Forelimb muscle (tissue), 1 donor: ENCODE measurements around the gene ZBTB49. TPM values are rescaled to one million over a fixed set of nuclear protein-coding genes. Genes with fewer than 3 reads are reported as not detected.
A peak's percentile ranks its signal among the peaks of the same experiment; 100 is the strongest.
"Not testable (repeated sequence)": the region's sequence is repeated elsewhere in the genome, so short reads cannot be mapped to it uniquely, and the experiment has no call there.

Experiments used
- DNase-seq: peaks from one replicate; pipeline ENCODE4 v3.0.0-alpha.2; 2013; ENCODE audit warnings: low read depth
- polyA plus RNA-seq: library from polyadenylated mRNA; unstranded; fragments of 120-200 nt; gene quantifications from one replicate; pipeline ENCODE4 v1.2.1, GENCODE V29; 2013; ENCODE audit not compliant: insufficient read length

The ZBTB49 gene, protein sequence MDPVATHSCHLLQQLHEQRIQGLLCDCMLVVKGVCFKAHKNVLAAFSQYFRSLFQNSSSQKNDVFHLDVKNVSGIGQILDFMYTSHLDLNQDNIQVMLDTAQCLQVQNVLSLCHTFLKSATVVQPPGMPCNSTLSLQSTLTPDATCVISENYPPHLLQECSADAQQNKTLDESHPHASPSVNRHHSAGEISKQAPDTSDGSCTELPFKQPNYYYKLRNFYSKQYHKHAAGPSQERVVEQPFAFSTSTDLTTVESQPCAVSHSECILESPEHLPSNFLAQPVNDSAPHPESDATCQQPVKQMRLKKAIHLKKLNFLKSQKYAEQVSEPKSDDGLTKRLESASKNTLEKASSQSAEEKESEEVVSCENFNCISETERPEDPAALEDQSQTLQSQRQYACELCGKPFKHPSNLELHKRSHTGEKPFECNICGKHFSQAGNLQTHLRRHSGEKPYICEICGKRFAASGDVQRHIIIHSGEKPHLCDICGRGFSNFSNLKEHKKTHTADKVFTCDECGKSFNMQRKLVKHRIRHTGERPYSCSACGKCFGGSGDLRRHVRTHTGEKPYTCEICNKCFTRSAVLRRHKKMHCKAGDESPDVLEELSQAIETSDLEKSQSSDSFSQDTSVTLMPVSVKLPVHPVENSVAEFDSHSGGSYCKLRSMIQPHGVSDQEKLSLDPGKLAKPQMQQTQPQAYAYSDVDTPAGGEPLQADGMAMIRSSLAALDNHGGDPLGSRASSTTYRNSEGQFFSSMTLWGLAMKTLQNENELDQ
- polyA plus RNA-seq: 6.5 TPM

DNA sequence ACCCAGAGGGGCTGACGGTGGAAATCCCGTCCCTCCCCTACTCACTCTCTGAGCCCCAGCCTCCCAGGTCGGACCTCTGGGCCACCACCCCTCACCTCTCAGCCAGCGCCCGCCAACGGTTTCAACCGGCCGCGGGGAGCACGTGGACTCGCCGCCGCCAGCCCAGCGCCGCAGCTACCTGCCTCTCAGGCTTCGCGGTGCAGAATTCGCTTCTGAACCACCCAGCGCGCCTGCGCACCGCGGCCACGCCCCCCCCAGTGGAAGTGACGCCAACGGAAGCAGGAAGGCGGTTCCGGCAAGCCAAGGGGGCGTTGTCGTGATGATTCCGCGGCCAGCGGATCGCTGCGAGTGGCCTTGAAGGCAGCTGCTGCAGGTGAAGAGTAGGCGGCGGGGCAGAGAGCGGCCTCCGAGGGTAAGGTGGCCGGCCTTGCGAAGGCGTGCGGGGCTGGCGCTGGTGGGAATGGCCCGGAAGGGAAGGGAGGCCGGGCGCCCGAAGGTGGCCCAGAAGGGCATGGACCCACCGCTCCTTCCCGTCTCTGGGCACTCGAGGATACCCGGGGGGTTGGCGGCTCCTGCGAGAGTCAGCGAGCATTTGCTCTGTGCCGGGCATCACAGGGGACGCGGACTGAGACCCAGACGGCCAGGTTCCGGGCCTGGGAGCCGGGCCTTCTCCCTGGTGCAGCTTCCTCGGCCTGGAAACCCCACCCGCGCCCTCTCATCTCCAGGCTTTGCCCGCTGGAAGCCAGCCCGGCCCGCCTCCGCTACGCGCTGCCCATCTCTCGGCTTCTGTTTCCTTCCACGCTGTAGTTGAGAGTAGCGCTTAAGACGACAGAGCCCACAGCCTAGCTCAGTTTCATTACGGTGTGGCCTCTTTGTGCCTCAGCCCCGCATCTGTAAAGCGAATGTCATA, at the start of gene ZBTB49, which contains the start of gene LYAR:
TSS of gene ZBTB49 (plus strand) at position 311 of the 910 bp plus-strand sequence. CDS start 9,695 bp downstream, outside the sequence.
TSS of gene LYAR (minus strand) at position 214 of the 910 bp plus-strand sequence. CDS start 6,412 bp downstream, outside the sequence.
- DNase-seq: peak; percentile 58

GRCh38 chr4:4245172-4245571, 44.9 kb upstream of the ZBTB49 start:
- DNase-seq: no peak

DNA sequence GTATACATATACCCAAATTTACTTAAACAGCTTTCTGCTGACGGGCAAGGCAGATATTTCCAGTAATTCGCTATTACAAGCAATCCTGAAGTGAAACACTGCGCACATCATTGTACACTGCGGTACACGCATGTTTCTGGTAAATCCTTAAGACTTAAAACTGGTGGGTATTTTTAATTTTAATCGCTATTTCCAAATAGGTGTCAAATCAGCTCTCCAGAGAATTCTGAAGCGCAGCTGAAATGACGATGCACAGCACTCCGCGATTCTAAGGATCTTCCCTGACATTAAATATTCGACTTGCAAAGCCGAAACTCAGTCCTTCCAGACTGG, 42.4 kb upstream of the ZBTB49 start:
- DNase-seq: no peak

DNA sequence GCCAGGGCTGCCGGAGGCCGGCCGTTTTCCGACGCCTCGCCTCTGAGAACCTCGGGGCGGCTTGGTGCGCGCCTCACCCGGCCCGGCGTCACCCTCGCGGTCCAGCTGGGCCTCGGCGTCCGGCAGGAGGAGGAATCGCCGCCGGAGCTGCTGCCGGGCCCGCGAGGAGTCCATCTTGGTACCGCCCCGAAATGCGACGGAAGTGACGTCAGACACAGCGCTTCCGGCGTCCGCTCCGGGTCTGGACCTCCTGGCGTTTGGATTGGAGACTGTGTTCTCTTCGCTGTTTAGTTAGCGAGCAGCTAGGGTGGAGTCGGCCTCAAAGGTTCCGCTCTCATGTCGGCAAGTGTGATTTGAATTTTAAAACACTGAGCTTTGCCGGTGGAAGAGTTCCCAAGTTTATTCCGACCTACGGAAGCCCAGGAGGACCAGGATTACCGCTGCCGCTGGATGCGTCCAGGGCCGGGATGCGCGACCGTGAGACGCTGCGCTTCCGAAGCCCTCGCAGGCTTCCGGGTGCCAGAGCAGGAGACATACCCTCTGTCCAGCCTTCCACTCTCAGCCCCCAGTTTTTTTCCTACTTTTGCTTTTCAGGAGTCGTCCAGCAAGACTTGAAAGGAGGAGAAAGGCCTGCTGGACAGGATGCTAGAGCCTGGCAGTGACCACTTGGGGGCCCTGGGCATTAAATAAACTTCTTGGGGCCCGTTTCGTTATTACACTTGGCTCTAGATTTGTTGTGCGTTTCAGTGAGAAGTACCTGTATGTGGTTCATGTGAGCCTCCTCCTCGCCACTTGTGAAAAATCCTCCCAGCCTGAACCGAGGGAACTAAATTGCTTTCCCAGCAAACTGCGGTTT, 41.8 kb upstream of the ZBTB49 start, which contains the start of gene TMEM128:
TSS of gene TMEM128 (minus strand) at position 195 of the 856 bp plus-strand sequence. CDS start at position 174, 21 bp downstream.
- DNase-seq: peak; percentile 91

DNA sequence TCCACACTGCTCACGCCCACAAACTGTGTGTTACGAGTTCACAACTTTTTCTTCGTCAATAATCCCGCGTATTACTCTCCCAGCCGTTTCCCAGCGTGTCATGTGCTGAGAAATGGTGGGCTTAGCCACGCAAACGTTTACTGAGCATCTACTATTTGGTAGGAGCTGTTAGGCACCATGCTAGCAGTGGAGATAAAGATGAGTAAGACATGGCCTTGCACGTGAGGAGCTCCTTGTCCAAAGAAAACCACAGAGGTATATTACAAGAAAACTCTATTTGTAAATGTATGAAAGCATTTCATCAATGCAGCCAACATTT, 41.2 kb upstream of the ZBTB49 start:
- no peak for DNase-seq

DNA sequence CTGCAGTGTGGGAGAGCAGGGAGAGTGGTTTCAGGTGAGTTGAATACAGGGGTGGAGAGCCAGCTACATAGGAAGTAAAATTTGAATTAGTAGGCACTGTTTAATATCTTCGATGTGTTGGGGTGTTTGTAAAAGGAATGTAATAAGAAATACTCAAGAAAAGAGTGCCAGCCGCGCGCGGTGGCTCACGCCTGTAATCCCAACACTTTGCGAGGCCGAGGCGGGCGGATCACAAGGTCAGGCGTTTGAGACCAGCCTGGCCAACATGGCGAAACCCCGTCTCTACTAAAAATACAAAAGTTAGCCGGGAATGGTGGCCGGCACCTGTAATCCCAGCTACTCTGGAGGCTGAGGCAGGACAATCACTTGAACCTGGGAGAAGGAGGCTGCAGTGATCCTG, 40.7 kb upstream of the ZBTB49 start:
- DNase-seq: not testable (repeated sequence)

DNA sequence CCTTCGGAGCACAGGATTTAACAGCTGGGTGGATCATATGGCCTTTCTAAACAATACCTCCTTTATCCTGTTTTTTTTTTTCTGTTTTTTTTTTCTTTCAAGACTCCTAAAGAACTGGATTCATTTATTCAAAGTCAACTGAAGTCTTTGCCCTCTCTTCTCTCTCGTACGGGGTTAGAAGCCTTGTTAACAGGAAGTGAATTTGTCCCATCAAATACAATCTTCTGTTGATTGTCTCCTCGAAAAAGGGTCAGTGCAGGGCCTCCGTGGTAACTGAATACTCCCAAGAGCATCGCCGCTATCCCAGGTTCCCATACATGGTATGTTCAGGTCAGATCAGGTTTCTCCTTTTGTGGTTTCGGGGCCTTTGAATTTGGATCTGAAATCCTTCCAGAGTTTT, 40.2 kb upstream of the ZBTB49 start:
- DNase-seq: no peak

DNA sequence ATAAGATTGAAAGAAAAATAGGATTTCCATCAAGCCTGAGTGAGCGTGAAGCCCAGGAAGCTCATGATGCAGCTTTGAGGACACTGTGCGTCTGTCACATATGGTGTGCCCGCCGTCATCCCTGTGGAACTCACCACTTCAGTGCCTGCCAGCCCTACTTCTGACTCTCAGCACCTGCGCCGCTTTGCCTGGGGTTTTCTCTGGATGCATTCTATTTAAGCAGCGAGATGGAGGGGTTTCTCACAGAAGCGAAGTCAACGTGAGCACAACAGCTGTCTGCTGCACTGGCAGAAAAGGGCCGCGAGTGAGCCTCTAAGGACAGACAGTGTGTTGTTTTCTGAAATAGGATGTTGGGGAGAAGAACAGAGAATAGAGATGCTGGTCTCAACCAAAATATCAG, 35.9 kb upstream of the ZBTB49 start:
- no peak for DNase-seq

DNA sequence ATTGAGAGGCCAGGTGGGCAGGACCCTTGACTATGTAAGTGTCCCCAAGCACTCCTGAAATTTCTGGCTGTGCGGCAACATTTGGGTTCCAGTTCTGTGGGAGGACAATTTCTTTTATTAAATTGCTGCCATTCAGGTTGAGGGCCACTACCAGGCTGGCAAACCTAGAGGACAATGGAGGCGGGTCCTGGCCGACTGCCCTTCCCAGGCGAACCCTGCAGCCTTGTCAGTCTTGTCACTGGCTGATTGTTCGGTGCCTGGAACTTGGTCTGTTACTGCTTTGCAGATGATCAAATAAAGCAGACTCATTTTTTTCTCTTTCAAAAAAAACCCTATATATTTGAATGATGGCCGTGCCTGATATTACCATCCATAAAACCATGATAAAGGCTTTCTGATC, 35.4 kb upstream of the ZBTB49 start:
- no peak for DNase-seq

DNA sequence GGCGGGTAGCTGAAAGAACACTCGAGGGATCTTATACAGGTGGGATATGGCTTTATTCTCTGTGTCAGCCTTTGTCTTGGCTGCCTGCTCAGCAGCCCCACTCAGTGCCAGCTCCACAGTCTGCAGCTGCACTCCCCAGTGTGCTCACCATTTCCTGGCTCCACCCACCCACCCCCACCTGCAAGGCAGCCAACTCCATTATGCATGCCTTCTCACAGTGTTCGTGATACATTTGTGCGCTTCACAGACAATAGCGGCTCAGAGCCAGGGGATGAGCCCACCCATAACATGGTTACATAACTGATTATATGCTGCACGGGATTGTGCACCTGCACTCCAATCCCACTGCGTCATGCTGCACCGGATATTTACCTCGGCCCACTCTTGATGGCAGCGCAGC, 33.3 kb upstream of the ZBTB49 start:
- DNase-seq: no peak

- DNase-seq: not testable (repeated sequence)
Observed at GRCh38 chr4:4257705-4258104, 32.3 kb upstream of the ZBTB49 start.

GRCh38 chr4:4259484-4260100, 30.5 kb upstream of the ZBTB49 start:
- no peak for DNase-seq

DNA sequence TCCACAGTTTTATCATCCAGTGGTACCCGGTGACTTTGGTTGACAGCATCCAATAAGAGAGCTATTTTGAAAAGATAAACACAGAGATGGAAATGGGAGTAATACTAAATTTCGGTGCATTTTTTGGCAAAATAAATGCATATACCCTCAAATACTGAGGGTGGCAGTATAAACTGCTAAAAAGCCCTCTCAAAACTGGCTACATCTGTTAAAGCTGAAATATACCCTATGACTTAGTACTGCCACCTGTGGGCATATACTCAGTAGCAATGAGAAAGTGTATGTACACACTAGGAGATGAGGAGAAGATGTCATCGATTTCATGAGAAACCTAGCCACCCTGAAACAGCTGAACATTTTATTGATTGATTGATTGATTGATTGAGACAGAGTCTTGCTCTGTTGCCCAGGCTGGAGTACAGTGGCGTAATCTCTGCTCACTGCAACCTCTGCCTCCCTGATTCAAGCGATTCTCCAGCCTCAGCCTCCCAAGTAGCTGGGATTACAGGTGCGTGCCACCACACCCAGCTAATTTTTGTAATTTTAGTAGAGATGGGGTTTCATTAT, 29.8 kb upstream of the ZBTB49 start:
- no peak for DNase-seq

GRCh38 chr4:4267981-4268380, 22.1 kb upstream of the ZBTB49 start:
- no peak for DNase-seq

GRCh38 chr4:4268776-4269175, 21.3 kb upstream of the ZBTB49 start:
- no peak for DNase-seq

- DNase-seq: no peak
Observed at GRCh38 chr4:4269331-4269731, 20.7 kb upstream of the ZBTB49 start.

DNA sequence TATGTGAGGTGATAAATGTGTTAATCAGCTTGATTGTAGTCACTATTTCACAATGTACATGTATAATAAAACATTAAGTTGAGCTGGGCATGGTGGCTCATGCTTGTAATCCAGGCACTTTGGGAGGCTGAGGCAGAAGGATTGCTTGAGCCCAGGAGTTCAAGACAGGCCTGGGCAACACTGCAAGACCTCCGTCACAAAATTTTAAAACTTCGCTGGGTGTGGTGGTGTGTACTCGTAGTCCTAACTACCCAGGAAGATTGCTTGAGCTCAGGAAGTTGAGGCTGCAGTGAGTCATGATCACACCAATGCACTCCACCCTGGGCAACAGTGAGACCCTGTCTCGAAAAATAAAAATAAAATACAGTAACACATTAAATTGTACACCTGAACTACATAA, 20.2 kb upstream of the ZBTB49 start:
- no peak for DNase-seq

- DNase-seq: no peak
Observed at GRCh38 chr4:4270529-4270928, 19.5 kb upstream of the ZBTB49 start.

DNA sequence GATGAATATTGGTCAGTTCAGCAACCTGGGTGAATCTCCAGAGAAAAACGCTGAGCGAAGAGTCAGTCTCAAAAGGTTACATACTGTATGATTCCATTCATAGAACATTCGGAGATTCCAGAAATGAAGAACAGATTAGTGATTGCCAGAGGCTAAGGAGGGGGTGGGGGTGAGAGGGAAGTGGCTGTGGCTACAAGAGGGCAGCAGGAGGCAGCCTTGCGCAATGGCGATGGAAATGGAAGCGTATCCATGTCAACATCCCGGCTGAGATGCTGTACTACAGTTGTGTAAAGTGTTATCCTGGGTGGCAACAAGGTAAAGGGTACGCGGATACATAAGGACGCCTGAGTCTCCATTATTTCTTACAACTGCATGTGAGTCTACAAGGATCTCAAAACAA, 18.1 kb upstream of the ZBTB49 start:
- no peak for DNase-seq

GRCh38 chr4:4274226-4274625, 15.8 kb upstream of the ZBTB49 start:
- DNase-seq: no peak
